GM12891 (cell line): ENCODE data around the gene DESI1.

Source experiments
- DNase-seq: peaks from one replicate; pipeline ENCODE4 v3.0.0; 2011; ENCODE audit warnings: low spot score; ENCODE audit not compliant: insufficient read length
- FAIRE-seq: peaks from 2 replicates; lab custom pipeline; 2011; peaks lifted over from hg19 to GRCh38; lab: Jason Lieb, UNC
- PAX5 ChIP-seq: IDR thresholded peaks from 2 replicates; pipeline ENCODE4 v1.6.1; 2011; ENCODE audit warnings: low read length, moderate library complexity, mild to moderate bottlenecking; ENCODE audit not compliant: insufficient read depth, severe bottlenecking
- POLR2A ChIP-seq: IDR thresholded peaks from 2 replicates; pipeline ENCODE4 v1.6.1; 2011; ENCODE audit warnings: low read depth, low read length, control low read depth
- POLR2AphosphoS5 ChIP-seq: IDR thresholded peaks from 2 replicates; pipeline ENCODE4 v1.6.1; 2011; ENCODE audit warnings: low read depth, low read length, control low read depth
- POU2F2 ChIP-seq: IDR thresholded peaks from 2 replicates; pipeline ENCODE4 v1.6.1; 2011; ENCODE audit warnings: low read depth, mild to moderate bottlenecking, control low read depth, low read length, moderate library complexity
- SPI1 ChIP-seq: IDR thresholded peaks from 2 replicates; pipeline ENCODE4 v1.6.1; 2011; ENCODE audit warnings: low read depth, low read length, control low read depth
- TAF1 ChIP-seq: IDR thresholded peaks from 2 replicates; pipeline ENCODE4 v1.6.1; 2011; ENCODE audit warnings: low read depth, low read length, control low read depth

The DESI1 gene

GRCh38 chr22:41551877-41552582 lies 68.8 kb downstream of the DESI1 start:
- no peak for FAIRE-seq
- no peak for DNase-seq
- TF ChIP-seq SPI1: no peak
- TF ChIP-seq POLR2AphosphoS5: no peak
- no peak for TF ChIP-seq POLR2A
- TF ChIP-seq POU2F2: no peak
- no peak for TF ChIP-seq PAX5
- TF ChIP-seq TAF1: no peak

DNA sequence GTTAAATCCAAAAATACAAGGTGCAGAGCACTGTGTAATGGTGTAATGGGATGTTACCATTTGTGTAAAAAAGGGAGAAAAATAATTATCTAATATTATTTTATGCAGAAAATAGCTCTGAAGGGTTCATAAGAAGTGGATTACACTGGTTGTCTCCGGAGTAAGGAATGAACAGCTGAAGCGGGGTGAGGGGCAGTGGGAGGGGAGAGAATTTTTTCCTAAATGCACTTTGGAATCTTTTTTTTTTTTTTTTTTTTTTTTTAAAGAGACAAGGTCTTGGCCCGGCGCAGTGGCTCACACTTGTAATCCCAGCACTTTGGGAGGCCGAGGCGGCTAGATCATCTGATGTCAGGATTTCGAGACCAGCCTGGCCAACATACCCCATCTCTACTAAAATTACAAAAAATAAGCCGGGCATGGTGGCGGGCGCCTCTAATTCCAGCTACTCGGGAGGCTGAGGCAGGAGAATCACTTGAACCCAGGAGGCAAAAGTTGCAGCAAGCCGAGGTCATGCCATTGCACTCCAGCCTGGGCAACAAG lies 69.8 kb downstream of the DESI1 start:
- FAIRE-seq (no peak), DNase-seq (no peak)
- TF ChIP-seq TAF1 (no peak), SPI1 (no peak), POLR2A (no peak), PAX5 (no peak), POLR2AphosphoS5 (no peak), POU2F2 (no peak)

DNA sequence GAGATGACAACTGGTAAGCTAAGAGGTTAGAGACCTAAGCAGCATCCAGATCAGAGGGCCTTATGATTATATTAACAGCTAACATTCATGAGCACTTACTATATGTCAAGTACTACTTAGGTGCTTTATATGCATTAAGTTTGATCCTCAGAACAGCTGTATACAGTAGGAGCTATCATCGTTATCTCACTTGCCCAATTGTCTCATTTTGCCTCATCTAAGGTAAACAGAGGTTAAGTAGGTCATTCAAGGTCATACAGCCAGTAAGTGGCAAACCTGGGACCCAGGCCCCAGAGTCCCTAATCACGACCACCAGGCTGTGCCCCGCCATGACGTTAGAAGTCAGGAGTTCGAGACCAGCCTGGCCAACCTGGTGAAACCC lies 72.0 kb downstream of the DESI1 start:
- FAIRE-seq: no peak
- TF ChIP-seq SPI1 (no peak), POLR2AphosphoS5 (no peak), POU2F2 (no peak), PAX5 (no peak)

More for the DNA sequence above, 72.0 kb downstream of the DESI1 start:
- DNase-seq: no peak
